HG03280 (cell line): ENCODE results near the gene KATNB1.
"Not testable (repeated sequence)": the region's sequence is repeated elsewhere in the genome, so short reads cannot be mapped to it uniquely, and the experiment has no call there.

Experiments used
- ATAC-seq: cut with Tn5 transposase; IDR thresholded peaks from one replicate; pipeline ENCODE4 v1.9.1; 2021; ENCODE audit warnings: mild to moderate bottlenecking, moderate library complexity; ENCODE audit not compliant: unreplicated experiment

KATNB1 gene

GRCh38 chr16:57743458-57743857, 7.9 kb downstream of the KATNB1 start:
- ATAC-seq: no peak

- no peak for ATAC-seq
Observed at GRCh38 chr16:57743886-57744641, 8.5 kb downstream of the KATNB1 start.

GRCh38 chr16:57744642-57744903, 9.0 kb downstream of the KATNB1 start:
- no peak for ATAC-seq

- no peak for ATAC-seq
Observed at GRCh38 chr16:57745768-57746167, 10.2 kb downstream of the KATNB1 start.

GRCh38 chr16:57746316-57746715, 10.7 kb downstream of the KATNB1 start:
- not testable (repeated sequence) for ATAC-seq

GRCh38 chr16:57747091-57747490, 11.5 kb downstream of the KATNB1 start:
- ATAC-seq: no peak

GRCh38 chr16:57747496-57747895, 11.9 kb downstream of the KATNB1 start:
- ATAC-seq: no peak

- no peak for ATAC-seq
Observed at GRCh38 chr16:57747996-57748395, 12.4 kb downstream of the KATNB1 start.

- ATAC-seq: no peak
Observed at GRCh38 chr16:57748596-57748995, 13.0 kb downstream of the KATNB1 start.

GRCh38 chr16:57749101-57749692, 13.6 kb downstream of the KATNB1 start:
- no peak for ATAC-seq

- ATAC-seq: no peak
Observed at GRCh38 chr16:57749856-57750452, 14.4 kb downstream of the KATNB1 start.

- ATAC-seq: no peak
Observed at GRCh38 chr16:57750796-57751538, 15.4 kb downstream of the KATNB1 start.

GRCh38 chr16:57751539-57752202, 16.1 kb downstream of the KATNB1 start:
- ATAC-seq: no peak

- no peak for ATAC-seq
Observed at GRCh38 chr16:57752203-57752580, 16.6 kb downstream of the KATNB1 start.

GRCh38 chr16:57752581-57753447, 17.2 kb downstream of the KATNB1 start:
- ATAC-seq: no peak

GRCh38 chr16:57753448-57754353, 18.1 kb downstream of the KATNB1 start:
- no peak for ATAC-seq

- ATAC-seq: no peak
Observed at GRCh38 chr16:57754354-57755060, 18.9 kb downstream of the KATNB1 start.

GRCh38 chr16:57755061-57755684, 19.6 kb downstream of the KATNB1 start:
- no peak for ATAC-seq
